Limb (tissue), 2 donors: ENCODE data around the gene TACC2.

ENCODE experiments used
- DNase-seq, 2 donors: peaks; one replicate each; pipeline ENCODE4 v3.0.0-alpha.2; 2016; ENCODE audit errors: extremely low spot score in 2 of 2

TACC2 gene

DNA sequence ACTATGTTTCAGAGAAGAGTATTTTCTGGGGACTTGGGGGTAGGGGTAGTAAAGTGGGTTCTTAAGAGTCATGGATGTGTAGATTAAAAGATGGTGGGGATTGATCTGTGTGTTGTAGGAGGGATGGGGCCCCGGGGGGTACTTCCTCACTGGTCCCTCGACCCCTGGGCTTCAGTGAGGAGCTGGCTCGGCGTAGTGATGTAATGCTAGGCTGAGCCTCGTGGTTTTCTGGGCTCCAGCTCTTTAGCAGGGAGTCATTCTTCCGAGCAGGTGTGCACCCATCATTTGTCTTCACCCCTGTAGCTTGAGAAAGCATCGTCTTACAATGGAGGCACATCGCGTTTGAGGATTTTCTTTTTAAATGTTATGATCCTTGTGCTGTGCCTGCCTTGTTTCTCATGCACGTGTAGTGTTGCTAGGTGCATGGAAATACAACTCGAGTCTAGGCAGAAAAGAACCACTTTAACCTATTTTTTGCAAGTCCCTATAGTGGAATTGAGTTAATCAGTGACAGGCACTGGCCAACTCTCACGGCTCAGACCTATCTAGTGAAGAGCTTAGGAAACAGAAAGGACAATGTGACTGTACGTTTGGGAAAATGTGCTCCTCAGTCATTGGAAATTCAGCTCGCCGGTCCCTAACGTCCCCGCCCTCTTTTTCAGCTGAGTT lies 176.0 kb downstream of the TACC2 start:
- peak in 1 of 2 donors; percentile 51 for DNase-seq

DNA sequence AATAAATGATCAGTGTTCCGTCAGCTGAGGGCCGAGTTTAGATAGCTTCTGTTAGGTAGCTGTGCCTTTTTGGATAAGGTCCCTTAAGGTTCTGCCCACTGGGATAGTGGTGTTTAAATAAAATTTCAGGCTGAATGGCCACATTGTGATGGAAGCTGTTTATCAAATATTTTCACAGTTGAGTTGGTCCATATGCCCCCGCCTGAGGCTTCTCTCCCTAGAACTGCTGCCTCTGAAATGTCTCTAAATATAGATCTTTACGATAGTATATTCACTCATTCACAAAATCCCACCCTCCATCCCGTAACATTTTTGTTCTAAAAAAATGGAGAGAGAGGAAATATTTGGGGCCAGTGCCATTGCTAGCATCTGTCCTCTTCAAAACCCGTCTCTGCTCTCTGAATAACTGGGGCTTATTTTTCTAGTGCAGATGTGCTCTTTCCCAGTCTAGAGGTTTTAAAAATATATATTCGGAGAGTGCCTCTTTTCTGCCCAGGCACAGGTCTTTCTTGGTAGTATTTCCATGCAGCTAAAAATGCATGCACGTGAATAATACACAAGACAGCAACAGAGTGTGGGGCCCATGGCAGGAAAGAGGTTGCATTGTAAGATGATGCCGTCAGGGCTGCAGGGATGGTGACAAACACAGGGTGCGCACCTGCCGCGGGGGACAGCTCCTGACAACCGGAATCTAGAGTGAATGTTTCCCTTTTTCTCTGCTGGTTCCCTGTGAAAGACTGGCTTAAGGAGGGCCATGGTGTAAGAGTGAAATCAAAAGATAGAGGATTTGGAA lies 176.7 kb downstream of the TACC2 start:
- DNase-seq, result no peak

DNA sequence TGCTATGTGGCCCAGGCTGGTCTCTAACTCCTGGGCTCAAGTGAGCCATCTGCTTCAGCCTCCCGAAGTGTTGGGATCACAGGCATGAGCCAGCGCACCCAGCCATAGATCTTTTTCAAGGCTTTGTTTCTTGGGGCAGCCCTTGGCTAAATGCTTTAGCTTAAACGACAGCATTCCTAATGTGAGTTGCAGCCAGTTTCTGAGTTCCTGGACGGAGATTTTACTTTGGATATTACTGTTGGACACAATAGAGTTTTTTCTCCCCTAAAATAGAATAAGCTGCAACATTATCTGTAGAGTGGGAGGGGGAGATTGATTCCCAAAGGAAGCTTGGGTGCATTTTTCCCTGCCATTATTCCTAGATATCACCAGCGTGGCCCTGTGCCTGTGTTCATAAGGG lies 179.1 kb downstream of the TACC2 start:
- no peak for DNase-seq

DNA sequence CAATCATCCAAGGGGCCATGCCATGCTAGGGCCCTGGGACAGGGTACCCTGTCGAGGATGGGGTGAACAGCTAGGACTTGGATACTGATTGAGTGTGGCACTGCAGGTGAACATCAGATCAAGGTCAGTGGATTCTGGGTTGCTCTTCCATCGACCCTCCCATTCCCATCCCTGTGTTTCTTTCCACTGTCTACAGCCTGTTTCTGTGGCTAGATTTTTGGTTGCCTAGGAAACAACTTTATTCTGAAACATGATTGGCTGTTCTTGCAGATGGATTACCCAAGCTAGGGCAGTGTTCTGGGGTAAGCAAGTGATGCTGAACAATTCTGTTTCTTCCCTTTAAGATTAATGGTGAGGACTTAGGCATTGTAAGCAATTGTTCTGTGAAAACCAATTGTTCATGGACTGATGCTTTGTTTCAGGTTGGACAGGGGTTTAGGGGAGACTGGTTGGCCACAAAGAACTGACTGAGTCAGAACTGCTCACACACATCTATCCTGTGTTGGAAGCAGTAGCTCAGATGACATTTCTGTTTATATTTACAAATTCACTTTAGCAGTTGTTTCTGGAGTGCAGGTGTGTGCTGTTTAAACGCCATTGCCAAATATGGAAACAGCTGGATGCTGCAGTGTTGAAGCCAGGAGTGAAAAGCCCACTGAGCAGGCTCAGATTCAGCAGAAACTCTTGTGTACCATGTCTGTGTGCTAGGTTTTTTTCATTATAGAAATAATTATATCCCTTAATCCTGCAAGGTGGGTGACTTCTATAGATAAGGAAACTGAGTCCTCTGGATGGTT lies 179.8 kb downstream of the TACC2 start:
- DNase-seq, result peak in 1 of 2 donors; percentile 36

DNA sequence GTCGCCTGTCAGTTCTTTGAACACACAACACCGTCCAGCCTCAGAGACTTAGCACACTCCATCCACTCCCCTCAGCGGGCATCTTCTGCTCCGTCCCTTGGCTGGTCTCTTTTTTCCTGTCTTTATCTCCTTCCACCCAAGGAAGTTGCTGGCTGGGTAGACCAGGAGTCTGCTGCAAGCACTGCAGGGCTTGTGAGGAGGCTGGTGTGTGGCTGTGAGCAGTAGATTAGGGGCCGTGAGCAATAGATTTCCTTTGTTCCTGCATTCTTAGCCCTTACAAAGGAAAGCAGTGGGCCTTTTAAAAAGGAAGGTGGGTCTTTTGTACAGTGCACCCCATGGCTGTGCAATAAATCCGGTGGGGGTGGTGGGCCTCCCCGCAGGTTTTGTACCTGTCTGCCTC lies 181.8 kb downstream of the TACC2 start:
- no peak for DNase-seq

DNA sequence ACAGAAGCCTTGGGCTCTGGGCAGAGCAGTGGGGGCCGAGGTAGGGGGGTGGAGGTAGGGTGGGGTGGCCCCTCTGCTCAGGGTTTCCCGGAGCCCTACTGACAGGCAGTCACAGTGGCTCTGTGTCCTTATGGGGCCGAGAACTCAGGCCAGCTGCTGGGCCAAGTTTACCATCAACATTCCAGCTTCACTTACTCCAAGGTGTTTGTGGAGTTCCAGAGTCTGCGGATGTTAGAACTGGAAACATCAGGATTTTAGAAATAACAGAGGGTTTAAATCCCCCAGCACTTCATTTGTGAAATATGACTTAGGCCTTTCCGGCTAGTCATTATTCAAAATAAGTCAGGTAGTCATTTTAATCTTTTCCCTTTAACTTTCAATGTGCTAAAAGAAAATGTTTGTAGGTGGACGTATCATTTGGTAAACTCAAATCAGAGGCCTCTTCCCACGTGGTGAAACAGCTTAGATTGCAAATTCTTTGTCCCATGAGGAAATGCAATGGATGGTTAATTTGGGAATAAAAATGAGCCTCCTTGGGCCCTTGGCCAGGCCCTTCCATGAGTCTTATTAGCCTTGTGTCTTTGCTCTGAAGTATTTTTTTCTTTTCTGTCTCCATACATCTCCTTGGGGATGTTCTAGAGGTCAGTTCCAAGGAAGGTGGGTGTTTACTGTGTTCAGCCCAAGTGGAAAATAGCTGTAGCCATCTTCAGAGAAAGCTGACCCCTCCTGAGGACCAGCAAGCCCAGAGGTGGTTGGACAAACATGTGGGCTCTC lies 182.5 kb downstream of the TACC2 start:
- no peak for DNase-seq

- peak in 1 of 2 donors; percentile 71 for DNase-seq
Observed at GRCh38 chr10:122172361-122173008, 183.5 kb downstream of the TACC2 start.

DNA sequence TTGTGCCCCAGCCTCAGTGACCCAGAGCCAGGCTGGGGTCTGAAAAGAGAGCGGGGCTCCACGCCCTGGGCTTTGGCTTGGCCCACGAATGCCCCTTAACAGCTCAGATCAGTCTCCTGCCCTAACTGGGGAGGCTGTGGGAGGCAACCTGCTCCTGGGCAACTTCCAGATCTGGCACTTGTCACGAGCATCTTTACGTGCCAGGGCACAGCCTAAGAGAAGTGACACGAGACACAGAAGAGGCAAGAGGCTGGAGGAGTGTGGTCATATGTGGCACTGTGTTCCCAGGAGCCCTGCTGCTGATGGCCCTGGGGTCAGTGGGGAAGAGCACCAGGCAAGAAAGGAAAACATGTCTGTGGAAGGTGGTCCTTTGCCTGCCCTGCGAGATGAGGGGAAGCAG lies 184.4 kb downstream of the TACC2 start:
- DNase-seq, result no peak

GRCh38 chr10:122173766-122174435 lies 184.9 kb downstream of the TACC2 start:
- DNase-seq, result no peak

- DNase-seq, result no peak
Observed at GRCh38 chr10:122176232-122177213, 187.6 kb downstream of the TACC2 start.

DNA sequence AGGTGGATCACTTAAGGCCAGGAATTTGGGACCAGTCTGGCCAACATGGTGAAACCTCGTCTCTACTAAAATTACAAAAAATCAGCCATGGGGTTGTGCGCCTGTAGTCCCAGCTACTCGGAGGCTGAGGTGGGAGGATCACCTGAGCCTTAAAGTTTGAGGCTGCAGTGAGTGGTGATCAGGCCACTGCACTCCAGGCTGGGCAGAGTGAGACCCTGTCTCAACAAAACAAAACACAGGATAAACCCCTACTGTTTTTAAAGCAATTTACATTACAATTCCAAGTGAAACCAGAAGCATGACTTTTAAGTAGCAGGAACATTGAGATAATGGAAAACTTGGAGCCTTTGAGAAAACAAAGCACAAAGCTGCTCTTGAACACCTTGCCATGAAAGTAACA lies 189.7 kb downstream of the TACC2 start:
- DNase-seq, result no peak

DNA sequence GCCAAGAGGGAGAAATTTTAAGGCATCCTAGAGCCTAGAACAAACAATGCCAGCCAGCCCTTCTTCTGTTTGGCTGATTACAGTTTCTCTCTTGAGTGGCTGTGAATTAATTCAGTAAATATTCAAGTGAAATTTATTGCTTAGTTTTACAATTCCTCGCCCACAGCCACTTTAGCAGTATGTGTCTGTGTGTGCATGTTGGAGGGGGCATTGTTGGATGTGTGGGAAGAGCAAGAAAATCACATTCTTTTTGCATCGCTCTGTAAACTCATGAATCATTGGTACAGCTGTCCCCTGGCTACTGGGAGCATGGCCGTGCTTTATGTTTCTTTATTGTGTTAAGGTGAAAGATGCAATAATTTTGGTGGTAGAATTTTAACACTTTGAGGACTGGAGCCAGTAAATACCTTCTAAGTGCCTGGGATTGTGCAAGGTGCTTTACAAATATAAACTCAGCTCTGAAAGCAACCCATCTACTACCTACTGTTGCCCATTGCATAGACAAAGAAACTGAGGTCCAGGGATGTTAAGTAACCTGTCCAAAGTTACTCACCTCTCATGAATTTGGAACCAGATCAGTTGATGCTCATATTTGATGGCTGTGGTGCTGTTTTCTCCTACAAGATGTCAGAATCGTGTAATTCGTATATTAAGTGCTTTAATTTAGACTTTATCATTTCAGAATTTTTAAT lies 192.2 kb downstream of the TACC2 start:
- DNase-seq, result no peak

DNA sequence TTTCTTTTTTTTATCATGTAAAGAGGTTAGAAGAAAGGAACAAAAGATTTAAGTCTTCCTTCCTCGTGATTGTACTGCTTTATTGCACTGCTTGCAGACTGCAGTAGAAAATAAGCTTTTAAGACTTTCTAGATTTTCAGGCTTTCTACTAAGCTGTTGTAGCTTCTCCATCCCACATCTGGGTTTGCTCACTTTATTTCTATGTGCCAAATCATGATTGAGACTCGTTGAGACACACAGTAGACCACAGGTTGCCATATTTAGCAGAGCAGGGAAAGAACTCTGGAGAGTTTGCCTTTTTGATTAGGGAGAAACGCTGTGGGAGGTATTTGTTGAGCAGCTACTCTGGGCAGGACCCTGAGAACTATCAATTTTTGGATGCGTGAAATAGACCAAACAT lies 192.9 kb downstream of the TACC2 start:
- no peak for DNase-seq

- no peak for DNase-seq
Observed at GRCh38 chr10:122182308-122182707, 193.3 kb downstream of the TACC2 start.

GRCh38 chr10:122184254-122184653 lies 195.3 kb downstream of the TACC2 start:
- DNase-seq, result no peak

GRCh38 chr10:122185643-122186042 lies 196.7 kb downstream of the TACC2 start:
- DNase-seq, result no peak

- no peak for DNase-seq
Observed at GRCh38 chr10:122186816-122187810, 198.2 kb downstream of the TACC2 start.
